ENCODE measurements around the gene P3H2. TPM values are rescaled to one million over a fixed set of nuclear protein-coding genes. Genes with fewer than 3 reads are reported as not detected.

Gene P3H2
- total RNA-seq, 1 experiment from 2014 or later, result 0.76 TPM

DNA sequence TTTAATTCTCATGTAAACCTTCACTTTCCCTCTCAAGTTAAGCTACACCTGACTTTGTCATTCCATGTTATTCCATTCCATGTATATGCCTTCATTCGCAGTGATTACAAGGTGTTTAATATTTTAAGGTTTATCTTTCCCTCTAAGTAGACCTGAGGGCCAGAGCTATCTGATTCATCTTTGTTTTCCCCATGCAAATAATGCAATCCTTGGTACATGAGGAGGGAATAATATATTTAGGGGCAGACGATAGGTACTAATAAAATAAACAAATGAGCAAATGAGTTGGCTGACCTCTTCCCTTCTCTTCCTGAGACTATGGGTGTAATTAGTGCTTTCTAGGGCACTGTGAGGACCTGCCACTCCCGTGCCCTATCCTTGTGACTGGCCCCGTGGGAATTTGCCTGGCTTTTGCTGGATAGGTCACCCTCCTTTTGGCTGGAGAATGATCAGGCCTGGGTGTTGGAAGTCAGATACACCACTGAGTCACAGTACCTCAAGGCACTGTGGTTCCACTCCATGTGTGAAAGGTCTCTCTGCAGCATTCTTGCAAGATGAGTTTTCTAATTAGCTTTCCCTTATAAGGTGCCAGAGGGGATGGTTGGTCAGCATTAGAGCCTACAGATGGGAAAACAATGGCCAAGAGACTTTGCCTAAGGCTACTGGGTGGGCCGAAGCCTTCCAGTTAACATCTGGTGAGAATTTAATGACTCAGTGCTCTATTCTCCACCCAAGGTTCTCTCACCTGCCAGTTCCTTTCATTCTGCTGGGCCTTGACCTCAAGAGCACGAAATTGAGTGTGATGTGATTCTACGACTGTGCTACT lies 183.2 kb downstream of the P3H2 start:
- CTCF ChIA-PET, result interaction anchor here (1.1 to 2.4 kb wide), 3 partner anchors 11 to 665 kb away, joined by 5 to 13 read pairs (median 8); no protein-coding TSS in a partner anchor
- Histone ChIP-seq H3K79me2 (ENCODE audit: insufficient read depth, low read length) (no peaks in the 10 kb centered on the region), H3K4me1 (ENCODE audit: control insufficient read depth in 1 of 2, insufficient read depth in 2 of 2, low read length in 2 of 2) (peaks cover 24 to 44% of the 10 kb centered on the region in 2 experiments), H3K9me2 (ENCODE audit: insufficient read depth) (no peaks in the 10 kb centered on the region), H2AFZ (ENCODE audit: low read depth, low read length, poor library complexity, severe bottlenecking) (no peak overlapping the region), H3K4me3 (replicated peaks in 1 of 2; ENCODE audit: low read depth in 1 of 2, low read length in 2 of 2) (peak overlapping the region in 1 of 2 experiments; percentile 13; a peak in 1 of 4 replicates), H3K9me3 (ENCODE audit: control insufficient read depth in 1 of 2, insufficient read depth in 1 of 2, low read depth in 1 of 2, low read length in 2 of 2) (no peaks in the 10 kb centered on the region), H3K36me3 (ENCODE audit: control insufficient read depth in 1 of 2, insufficient read depth in 2 of 2, low read length in 2 of 2) (no peaks in the 10 kb centered on the region), H3K4me2 (ENCODE audit: low read length) (peak overlapping the region; percentile 69), H3K9ac (ENCODE audit: low read length) (peak overlapping the region; percentile 15), H3K27ac (ENCODE audit: low read depth, low read length) (peak overlapping the region; percentile 17; the same call in 1 of the 2 replicates), H4K20me1 (ENCODE audit: insufficient read depth) (no peaks in the 10 kb centered on the region), H3K27me3 (ENCODE audit: insufficient read depth, low read length) (no peaks in the 10 kb centered on the region; the same call in 1 of the 2 replicates)
- TF ChIP-seq SP1 (IDR thresholded peaks at IDR 0.05; ENCODE audit: low read depth) (peak; percentile 96), RAD21 (IDR thresholded peaks at IDR 0.05; ENCODE audit: low read depth) (peak; percentile 40), JUND (IDR thresholded peaks at IDR 0.05) (peak; percentile 96), EGR1 (IDR thresholded peaks at IDR 0.05; ENCODE audit: low read depth) (0 out of 2 replicates have a peak, but pooled peaks have one; percentile 24), CEBPB (IDR thresholded peaks at IDR 0.05; ENCODE audit: low read depth) (peak; percentile 90), TCF7L2 (IDR thresholded peaks at IDR 0.05; ENCODE audit: borderline replicate concordance, extremely low read depth, insufficient read depth, insufficient read length) (no peak), SRF (IDR thresholded peaks at IDR 0.05; ENCODE audit: low read depth) (peak; percentile 100), CBX3 (IDR thresholded peaks at IDR 0.05; ENCODE audit: low read depth) (peak; percentile 92), POLR2A (IDR thresholded peaks at IDR 0.05; ENCODE audit: borderline replicate concordance, extremely low read depth, insufficient read depth, insufficient read length) (no peak), SIN3A (IDR thresholded peaks at IDR 0.05; ENCODE audit: low read depth) (peak; percentile 94), ELF1 (IDR thresholded peaks at IDR 0.05; ENCODE audit: borderline replicate concordance, low read depth) (no peak; the same call in 1 of the 2 replicates), EZH2phosphoT487 (IDR thresholded peaks at IDR 0.05; ENCODE audit: borderline replicate concordance) (no peak), POLR2AphosphoS5 (IDR thresholded peaks at IDR 0.05; ENCODE audit: low read depth, low read length) (peak; percentile 69), FOSL1 (IDR thresholded peaks at IDR 0.05; ENCODE audit: low read depth) (peak; percentile 96)
- TF ChIP-seq, protein P1, sequence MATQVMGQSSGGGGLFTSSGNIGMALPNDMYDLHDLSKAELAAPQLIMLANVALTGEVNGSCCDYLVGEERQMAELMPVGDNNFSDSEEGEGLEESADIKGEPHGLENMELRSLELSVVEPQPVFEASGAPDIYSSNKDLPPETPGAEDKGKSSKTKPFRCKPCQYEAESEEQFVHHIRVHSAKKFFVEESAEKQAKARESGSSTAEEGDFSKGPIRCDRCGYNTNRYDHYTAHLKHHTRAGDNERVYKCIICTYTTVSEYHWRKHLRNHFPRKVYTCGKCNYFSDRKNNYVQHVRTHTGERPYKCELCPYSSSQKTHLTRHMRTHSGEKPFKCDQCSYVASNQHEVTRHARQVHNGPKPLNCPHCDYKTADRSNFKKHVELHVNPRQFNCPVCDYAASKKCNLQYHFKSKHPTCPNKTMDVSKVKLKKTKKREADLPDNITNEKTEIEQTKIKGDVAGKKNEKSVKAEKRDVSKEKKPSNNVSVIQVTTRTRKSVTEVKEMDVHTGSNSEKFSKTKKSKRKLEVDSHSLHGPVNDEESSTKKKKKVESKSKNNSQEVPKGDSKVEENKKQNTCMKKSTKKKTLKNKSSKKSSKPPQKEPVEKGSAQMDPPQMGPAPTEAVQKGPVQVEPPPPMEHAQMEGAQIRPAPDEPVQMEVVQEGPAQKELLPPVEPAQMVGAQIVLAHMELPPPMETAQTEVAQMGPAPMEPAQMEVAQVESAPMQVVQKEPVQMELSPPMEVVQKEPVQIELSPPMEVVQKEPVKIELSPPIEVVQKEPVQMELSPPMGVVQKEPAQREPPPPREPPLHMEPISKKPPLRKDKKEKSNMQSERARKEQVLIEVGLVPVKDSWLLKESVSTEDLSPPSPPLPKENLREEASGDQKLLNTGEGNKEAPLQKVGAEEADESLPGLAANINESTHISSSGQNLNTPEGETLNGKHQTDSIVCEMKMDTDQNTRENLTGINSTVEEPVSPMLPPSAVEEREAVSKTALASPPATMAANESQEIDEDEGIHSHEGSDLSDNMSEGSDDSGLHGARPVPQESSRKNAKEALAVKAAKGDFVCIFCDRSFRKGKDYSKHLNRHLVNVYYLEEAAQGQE (IDR thresholded peaks at IDR 0.05; ENCODE audit: low read depth), result no peak
- TF ChIP-seq, protein P2, sequence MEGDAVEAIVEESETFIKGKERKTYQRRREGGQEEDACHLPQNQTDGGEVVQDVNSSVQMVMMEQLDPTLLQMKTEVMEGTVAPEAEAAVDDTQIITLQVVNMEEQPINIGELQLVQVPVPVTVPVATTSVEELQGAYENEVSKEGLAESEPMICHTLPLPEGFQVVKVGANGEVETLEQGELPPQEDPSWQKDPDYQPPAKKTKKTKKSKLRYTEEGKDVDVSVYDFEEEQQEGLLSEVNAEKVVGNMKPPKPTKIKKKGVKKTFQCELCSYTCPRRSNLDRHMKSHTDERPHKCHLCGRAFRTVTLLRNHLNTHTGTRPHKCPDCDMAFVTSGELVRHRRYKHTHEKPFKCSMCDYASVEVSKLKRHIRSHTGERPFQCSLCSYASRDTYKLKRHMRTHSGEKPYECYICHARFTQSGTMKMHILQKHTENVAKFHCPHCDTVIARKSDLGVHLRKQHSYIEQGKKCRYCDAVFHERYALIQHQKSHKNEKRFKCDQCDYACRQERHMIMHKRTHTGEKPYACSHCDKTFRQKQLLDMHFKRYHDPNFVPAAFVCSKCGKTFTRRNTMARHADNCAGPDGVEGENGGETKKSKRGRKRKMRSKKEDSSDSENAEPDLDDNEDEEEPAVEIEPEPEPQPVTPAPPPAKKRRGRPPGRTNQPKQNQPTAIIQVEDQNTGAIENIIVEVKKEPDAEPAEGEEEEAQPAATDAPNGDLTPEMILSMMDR (IDR thresholded peaks at IDR 0.05 in 2 of 3, conservative IDR thresholded peaks at IDR 0.05 in 1 of 3; ENCODE audit: borderline replicate concordance in 1 of 3, insufficient read depth in 1 of 3, low read depth in 2 of 3, low read length in 2 of 3), result no peak
- TF ChIP-seq, protein P3, sequence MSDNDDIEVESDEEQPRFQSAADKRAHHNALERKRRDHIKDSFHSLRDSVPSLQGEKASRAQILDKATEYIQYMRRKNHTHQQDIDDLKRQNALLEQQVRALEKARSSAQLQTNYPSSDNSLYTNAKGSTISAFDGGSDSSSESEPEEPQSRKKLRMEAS (IDR thresholded peaks at IDR 0.05), result peak; percentile 79
- TF ChIP-seq, protein P4, sequence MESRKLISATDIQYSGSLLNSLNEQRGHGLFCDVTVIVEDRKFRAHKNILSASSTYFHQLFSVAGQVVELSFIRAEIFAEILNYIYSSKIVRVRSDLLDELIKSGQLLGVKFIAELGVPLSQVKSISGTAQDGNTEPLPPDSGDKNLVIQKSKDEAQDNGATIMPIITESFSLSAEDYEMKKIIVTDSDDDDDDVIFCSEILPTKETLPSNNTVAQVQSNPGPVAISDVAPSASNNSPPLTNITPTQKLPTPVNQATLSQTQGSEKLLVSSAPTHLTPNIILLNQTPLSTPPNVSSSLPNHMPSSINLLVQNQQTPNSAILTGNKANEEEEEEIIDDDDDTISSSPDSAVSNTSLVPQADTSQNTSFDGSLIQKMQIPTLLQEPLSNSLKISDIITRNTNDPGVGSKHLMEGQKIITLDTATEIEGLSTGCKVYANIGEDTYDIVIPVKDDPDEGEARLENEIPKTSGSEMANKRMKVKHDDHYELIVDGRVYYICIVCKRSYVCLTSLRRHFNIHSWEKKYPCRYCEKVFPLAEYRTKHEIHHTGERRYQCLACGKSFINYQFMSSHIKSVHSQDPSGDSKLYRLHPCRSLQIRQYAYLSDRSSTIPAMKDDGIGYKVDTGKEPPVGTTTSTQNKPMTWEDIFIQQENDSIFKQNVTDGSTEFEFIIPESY (IDR thresholded peaks at IDR 0.05; ENCODE audit: extremely low read depth, insufficient replicate concordance, low read length), result no peak
- no TSS peak for BruUV-seq (replicated peaks)
- peak; percentile 99 for DNase-seq (ENCODE audit: low read depth, low spot score)
- peak; percentile 93 for ATAC-seq
- intact Hi-C loops (cut with micrococcal nuclease), result no loop called here
- RAD21 ChIA-PET (ENCODE audit: low non-redundant PET in 1 of 2, low total read pairs in 2 of 2, uncharacterized antibody in 2 of 2, unreplicated experiment in 2 of 2), result no interaction called here
- POLR2A ChIA-PET, result no interaction called here

Measured in HCT116 (cell line).